Choroid plexus epithelial cell (primary cell): ENCODE measurements around the gene GDF10.

Experiments used
- DNase-seq: peaks from one replicate; pipeline ENCODE4 v3.0.0-alpha.2; 2010; ENCODE audit warnings: low read depth
- H3K4me3 ChIP-seq: 2 replicates; pipeline ENCODE4 v1.5.1; 2011; ENCODE audit warnings: low read depth, mild to moderate bottlenecking, control low read depth, low read length, moderate library complexity
- TF ChIP-seq, protein P1 (sequence below): conservative IDR thresholded peaks from 2 replicates; pipeline ENCODE4 v1.5.1; 2011; ENCODE audit warnings: low read depth, mild to moderate bottlenecking, control low read depth, inconsistent platforms, low read length, moderate library complexity

The GDF10 gene

GRCh38 chr10:47348138-47348651, 48.2 kb downstream of the GDF10 start, which contains the start of gene RBP3:
RBP3 (plus strand) TSS chr10:47348363; CDS start chr10:47348485, 122 bp downstream.
- no peak within 1 kb of the TSS for H3K4me3 ChIP-seq
- DNase-seq, result no peak
- TF ChIP-seq, protein P1, sequence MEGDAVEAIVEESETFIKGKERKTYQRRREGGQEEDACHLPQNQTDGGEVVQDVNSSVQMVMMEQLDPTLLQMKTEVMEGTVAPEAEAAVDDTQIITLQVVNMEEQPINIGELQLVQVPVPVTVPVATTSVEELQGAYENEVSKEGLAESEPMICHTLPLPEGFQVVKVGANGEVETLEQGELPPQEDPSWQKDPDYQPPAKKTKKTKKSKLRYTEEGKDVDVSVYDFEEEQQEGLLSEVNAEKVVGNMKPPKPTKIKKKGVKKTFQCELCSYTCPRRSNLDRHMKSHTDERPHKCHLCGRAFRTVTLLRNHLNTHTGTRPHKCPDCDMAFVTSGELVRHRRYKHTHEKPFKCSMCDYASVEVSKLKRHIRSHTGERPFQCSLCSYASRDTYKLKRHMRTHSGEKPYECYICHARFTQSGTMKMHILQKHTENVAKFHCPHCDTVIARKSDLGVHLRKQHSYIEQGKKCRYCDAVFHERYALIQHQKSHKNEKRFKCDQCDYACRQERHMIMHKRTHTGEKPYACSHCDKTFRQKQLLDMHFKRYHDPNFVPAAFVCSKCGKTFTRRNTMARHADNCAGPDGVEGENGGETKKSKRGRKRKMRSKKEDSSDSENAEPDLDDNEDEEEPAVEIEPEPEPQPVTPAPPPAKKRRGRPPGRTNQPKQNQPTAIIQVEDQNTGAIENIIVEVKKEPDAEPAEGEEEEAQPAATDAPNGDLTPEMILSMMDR, result no peak

GRCh38 chr10:47348661-47349470, 48.9 kb downstream of the GDF10 start:
- TF ChIP-seq, protein P1, result no peak
- H3K4me3 ChIP-seq, result no peak overlapping the region
- DNase-seq, result no peak

DNA sequence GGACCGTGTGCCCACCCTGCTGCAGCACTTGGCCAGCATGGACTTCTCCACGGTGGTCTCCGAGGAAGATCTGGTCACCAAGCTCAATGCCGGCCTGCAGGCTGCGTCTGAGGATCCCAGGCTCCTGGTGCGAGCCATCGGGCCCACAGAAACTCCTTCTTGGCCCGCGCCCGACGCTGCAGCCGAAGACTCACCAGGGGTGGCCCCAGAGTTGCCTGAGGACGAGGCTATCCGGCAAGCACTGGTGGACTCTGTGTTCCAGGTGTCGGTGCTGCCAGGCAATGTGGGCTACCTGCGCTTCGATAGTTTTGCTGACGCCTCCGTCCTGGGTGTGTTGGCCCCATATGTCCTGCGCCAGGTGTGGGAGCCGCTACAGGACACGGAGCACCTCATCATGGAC, 49.5 kb downstream of the GDF10 start:
- no peak overlapping the region for H3K4me3 ChIP-seq
- no peak for DNase-seq
- TF ChIP-seq, protein P1, result no peak

DNA sequence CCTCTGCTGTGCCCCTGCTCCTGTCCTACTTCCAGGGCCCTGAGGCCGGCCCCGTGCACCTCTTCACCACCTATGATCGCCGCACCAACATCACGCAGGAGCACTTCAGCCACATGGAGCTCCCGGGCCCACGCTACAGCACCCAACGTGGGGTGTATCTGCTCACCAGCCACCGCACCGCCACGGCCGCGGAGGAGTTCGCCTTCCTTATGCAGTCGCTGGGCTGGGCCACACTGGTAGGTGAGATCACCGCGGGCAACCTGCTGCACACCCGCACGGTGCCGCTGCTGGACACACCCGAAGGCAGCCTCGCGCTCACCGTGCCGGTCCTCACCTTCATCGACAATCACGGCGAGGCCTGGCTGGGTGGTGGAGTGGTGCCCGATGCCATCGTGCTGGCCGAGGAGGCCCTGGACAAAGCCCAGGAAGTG, 50.0 kb downstream of the GDF10 start:
- no peak for DNase-seq
- TF ChIP-seq, protein P1, result no peak
- H3K4me3 ChIP-seq, result no peak overlapping the region

DNA sequence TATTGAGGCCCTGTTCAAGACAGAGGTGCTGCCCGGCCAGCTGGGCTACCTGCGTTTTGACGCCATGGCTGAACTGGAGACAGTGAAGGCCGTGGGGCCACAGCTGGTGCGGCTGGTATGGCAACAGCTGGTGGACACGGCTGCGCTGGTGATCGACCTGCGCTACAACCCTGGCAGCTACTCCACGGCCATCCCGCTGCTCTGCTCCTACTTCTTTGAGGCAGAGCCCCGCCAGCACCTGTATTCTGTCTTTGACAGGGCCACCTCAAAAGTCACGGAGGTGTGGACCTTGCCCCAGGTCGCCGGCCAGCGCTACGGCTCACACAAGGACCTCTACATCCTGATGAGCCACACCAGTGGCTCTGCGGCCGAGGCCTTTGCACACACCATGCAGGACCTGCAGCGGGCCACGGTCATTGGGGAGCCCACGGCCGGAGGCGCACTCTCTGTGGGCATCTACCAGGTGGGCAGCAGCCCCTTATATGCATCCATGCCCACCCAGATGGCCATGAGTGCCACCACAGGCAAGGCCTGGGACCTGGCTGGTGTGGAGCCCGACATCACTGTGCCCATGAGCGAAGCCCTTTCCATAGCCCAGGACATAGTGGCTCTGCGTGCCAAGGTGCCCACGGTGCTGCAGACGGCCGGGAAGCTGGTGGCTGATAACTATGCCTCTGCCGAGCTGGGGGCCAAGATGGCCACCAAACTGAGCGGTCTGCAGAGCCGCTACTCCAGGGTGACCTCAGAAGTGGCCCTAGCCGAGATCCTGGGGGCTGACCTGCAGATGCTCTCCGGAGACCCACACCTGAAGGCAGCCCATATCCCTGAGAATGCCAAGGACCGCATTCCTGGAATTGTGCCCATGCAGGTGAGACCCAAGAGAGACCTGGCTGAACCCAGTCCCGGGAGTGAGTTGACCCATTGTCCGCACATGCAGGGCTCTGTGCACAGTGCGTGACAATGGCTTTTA, 51.0 kb downstream of the GDF10 start:
- TF ChIP-seq, protein P1, result no peak
- DNase-seq, result no peak
- no peak overlapping the region for H3K4me3 ChIP-seq

DNA sequence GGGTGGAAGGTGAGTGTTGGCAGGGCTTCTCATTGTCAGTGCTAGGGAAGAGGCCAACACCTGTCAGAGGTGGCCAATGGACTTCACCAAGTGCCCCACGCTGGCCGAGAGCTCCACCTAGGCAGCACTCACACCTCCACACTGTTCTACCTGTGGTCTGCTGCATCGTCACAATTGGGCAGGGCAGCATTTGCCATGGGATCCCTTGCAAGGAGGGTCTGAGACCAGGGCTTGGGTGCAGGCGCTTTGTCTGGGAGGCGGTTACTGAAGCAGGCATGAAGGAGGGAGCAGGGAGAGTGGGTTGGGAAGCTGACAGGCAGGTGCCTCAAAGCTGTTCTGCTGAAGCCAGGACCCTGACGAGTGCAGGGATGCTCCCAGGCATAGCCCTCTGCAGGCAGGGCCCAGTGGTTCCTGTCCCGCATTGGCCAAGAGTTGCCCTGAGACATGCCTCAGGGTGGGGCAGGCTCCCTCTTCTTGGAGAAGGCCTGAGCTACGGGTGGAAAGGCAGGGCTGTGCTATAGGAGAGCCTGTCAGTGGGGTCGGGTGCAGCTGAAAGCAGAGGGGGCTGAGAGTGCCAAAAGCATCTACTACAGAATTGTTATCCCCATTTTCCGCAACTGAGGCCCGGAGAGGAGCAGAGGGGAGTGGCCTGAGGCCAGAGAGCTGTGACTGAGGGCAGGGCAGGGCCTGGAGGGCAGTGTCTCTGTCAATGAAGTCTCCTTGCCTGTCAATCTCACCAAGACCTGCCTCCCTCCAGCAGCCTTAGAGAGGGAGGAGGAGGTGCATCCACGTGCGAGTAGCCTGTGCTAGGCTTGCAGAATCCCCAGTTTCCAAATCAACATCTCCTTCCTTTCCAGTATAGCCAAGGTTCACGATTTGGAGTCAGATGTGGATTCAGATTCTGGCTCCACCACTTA, 52.2 kb downstream of the GDF10 start:
- DNase-seq, result no peak
- H3K4me3 ChIP-seq, result no peak overlapping the region
- TF ChIP-seq, protein P1, result no peak
